HG02759 (cell line): ENCODE results near the gene ARHGAP26.

Source experiments
- ATAC-seq: cut with Tn5 transposase; IDR thresholded peaks from one replicate; pipeline ENCODE4 v1.9.1; 2021; ENCODE audit warnings: mild to moderate bottlenecking, moderate library complexity; ENCODE audit not compliant: unreplicated experiment

Gene ARHGAP26

GRCh38 chr5:142783601-142784341, 13.6 kb downstream of the ARHGAP26 start:
- peak; percentile 94 for ATAC-seq

- ATAC-seq, result no peak
Measured at GRCh38 chr5:142784401-142784955, 14.3 kb downstream of the ARHGAP26 start.

- ATAC-seq, result no peak
Measured at GRCh38 chr5:142785206-142785605, 15.0 kb downstream of the ARHGAP26 start.

- no peak for ATAC-seq
Measured at GRCh38 chr5:142789206-142789605, 19.0 kb downstream of the ARHGAP26 start.

- ATAC-seq, result no peak
Measured at GRCh38 chr5:142792012-142792864, 22.1 kb downstream of the ARHGAP26 start.

- ATAC-seq, result peak; percentile 43
Measured at GRCh38 chr5:142792865-142793232, 22.7 kb downstream of the ARHGAP26 start.

- no peak for ATAC-seq
Measured at GRCh38 chr5:142794537-142794936, 24.4 kb downstream of the ARHGAP26 start.

GRCh38 chr5:142795251-142795650, 25.1 kb downstream of the ARHGAP26 start:
- ATAC-seq, result no peak

GRCh38 chr5:142796492-142797109, 26.4 kb downstream of the ARHGAP26 start:
- ATAC-seq, result no peak

- ATAC-seq, result no peak
Measured at GRCh38 chr5:142797420-142797819, 27.2 kb downstream of the ARHGAP26 start.

GRCh38 chr5:142798099-142798770, 28.1 kb downstream of the ARHGAP26 start:
- no peak for ATAC-seq

GRCh38 chr5:142800776-142801494, 30.8 kb downstream of the ARHGAP26 start:
- ATAC-seq, result peak; percentile 86

GRCh38 chr5:142801495-142801871, 31.3 kb downstream of the ARHGAP26 start:
- no peak for ATAC-seq

GRCh38 chr5:142803428-142804125, 33.4 kb downstream of the ARHGAP26 start:
- ATAC-seq, result no peak

- ATAC-seq, result no peak
Measured at GRCh38 chr5:142805339-142805738, 35.2 kb downstream of the ARHGAP26 start.

- no peak for ATAC-seq
Measured at GRCh38 chr5:142806841-142807267, 36.7 kb downstream of the ARHGAP26 start.

- ATAC-seq, result peak; percentile 62
Measured at GRCh38 chr5:142807372-142807911, 37.3 kb downstream of the ARHGAP26 start.

- no peak for ATAC-seq
Measured at GRCh38 chr5:142808878-142809598, 38.9 kb downstream of the ARHGAP26 start.

GRCh38 chr5:142810081-142810480, 39.9 kb downstream of the ARHGAP26 start:
- ATAC-seq, result no peak
